Measurements from ENCODE around the gene MAP7D3. TPM values are rescaled to one million over a fixed set of nuclear protein-coding genes. Genes with fewer than 3 reads are reported as not detected.
A peak's percentile ranks its signal among the peaks of the same experiment; 100 is the strongest.

Gene MAP7D3
- polyA plus RNA-seq, 3 donors, result 1.8 to 3.4 (median 2.9) TPM

GRCh38 chrX:136260776-136261175, 9.6 kb upstream of the MAP7D3 start:
- Mint-ChIP-seq H3K27ac (peak overlapping the region in 1 of 7 donors; percentile 46), H3K36me3 (no peaks in the 10 kb centered on the region), H3K4me1 (peaks cover 6% of the 10 kb centered on the region), H3K4me3 (no peak overlapping the region), H3K27me3 (ENCODE audit: low read depth in 3 of 3) (peaks cover 0 to 9% (median 1%) of the 10 kb centered on the region in 3 donors), H3K9me3 (peaks cover 0 to 1% (median 0%) of the 10 kb centered on the region in 7 donors)
- H3K4me1 ChIP-seq (ENCODE audit: control insufficient read depth in 1 of 2, insufficient read depth in 2 of 2, low read length in 2 of 2), result no peaks in the 10 kb centered on the region
- no peak overlapping the region for H3K4me3 ChIP-seq (replicated peaks in 1 of 3; ENCODE audit: low read depth in 2 of 3, low read length in 3 of 3)
- TF ChIP-seq, protein P1, sequence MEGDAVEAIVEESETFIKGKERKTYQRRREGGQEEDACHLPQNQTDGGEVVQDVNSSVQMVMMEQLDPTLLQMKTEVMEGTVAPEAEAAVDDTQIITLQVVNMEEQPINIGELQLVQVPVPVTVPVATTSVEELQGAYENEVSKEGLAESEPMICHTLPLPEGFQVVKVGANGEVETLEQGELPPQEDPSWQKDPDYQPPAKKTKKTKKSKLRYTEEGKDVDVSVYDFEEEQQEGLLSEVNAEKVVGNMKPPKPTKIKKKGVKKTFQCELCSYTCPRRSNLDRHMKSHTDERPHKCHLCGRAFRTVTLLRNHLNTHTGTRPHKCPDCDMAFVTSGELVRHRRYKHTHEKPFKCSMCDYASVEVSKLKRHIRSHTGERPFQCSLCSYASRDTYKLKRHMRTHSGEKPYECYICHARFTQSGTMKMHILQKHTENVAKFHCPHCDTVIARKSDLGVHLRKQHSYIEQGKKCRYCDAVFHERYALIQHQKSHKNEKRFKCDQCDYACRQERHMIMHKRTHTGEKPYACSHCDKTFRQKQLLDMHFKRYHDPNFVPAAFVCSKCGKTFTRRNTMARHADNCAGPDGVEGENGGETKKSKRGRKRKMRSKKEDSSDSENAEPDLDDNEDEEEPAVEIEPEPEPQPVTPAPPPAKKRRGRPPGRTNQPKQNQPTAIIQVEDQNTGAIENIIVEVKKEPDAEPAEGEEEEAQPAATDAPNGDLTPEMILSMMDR (IDR thresholded peaks at IDR 0.05), result no peak
- H3K4me2 ChIP-seq (replicated peaks; ENCODE audit: extremely low read depth, low read length, poor library complexity, severe bottlenecking), result no peak overlapping the region
- H3K79me2 ChIP-seq (ENCODE audit: insufficient read depth, low read length), result no peaks in the 10 kb centered on the region
- no peak overlapping the region for H3K9ac ChIP-seq (ENCODE audit: insufficient read depth, low read length, poor library complexity, severe bottlenecking)
- H3K9me3 ChIP-seq (replicated peaks in 1 of 2; ENCODE audit: control insufficient read depth in 1 of 2, insufficient read depth in 1 of 2, low read length in 2 of 2), result no peaks in the 10 kb centered on the region
- H3K27ac ChIP-seq (ENCODE audit: low read depth in 1 of 2, low read length in 2 of 2), result no peak overlapping the region
- H2AFZ ChIP-seq (ENCODE audit: insufficient read depth, low read depth, low read length, poor library complexity, severe bottlenecking), result no peak overlapping the region
- no peaks in the 10 kb centered on the region for H3K27me3 ChIP-seq (ENCODE audit: control insufficient read depth in 2 of 2, insufficient read depth in 2 of 2, low read length in 2 of 2)
- H3K36me3 ChIP-seq (replicated peaks in 1 of 2; ENCODE audit: control insufficient read depth in 1 of 2, insufficient read depth in 2 of 2, low read length in 2 of 2), result no peaks in the 10 kb centered on the region
- no peaks in the 10 kb centered on the region for H4K20me1 ChIP-seq (ENCODE audit: insufficient read depth, low read length)
- intact Hi-C loops (cut with micrococcal nuclease), result no loop called here
- no peak for DNase-seq

GRCh38 chrX:136259543-136259942, 8.3 kb upstream of the MAP7D3 start:
- TF ChIP-seq, protein P1 (IDR thresholded peaks at IDR 0.05), result no peak
- peak overlapping the region in 1 of 7 donors; percentile 78 for H3K27ac Mint-ChIP-seq

More at GRCh38 chrX:136259543-136259942, 8.3 kb upstream of the MAP7D3 start:
- no peaks in the 10 kb centered on the region for H3K79me2 ChIP-seq (ENCODE audit: insufficient read depth, low read length)
- H3K9ac ChIP-seq (ENCODE audit: insufficient read depth, low read length, poor library complexity, severe bottlenecking), result no peak overlapping the region
- no peak overlapping the region for H2AFZ ChIP-seq (ENCODE audit: insufficient read depth, low read depth, low read length, poor library complexity, severe bottlenecking)
- H3K4me1 Mint-ChIP-seq, result peaks cover 6% of the 10 kb centered on the region
- DNase-seq, result peak in 1 of 3 donors; percentile 14
- H3K4me3 Mint-ChIP-seq, result no peak overlapping the region
- intact Hi-C loops (cut with micrococcal nuclease), result no loop called here
- H3K36me3 ChIP-seq (replicated peaks in 1 of 2; ENCODE audit: control insufficient read depth in 1 of 2, insufficient read depth in 2 of 2, low read length in 2 of 2), result no peaks in the 10 kb centered on the region
- no peak overlapping the region for H3K4me2 ChIP-seq (replicated peaks; ENCODE audit: extremely low read depth, low read length, poor library complexity, severe bottlenecking)
- no peaks in the 10 kb centered on the region for H3K4me1 ChIP-seq (ENCODE audit: control insufficient read depth in 1 of 2, insufficient read depth in 2 of 2, low read length in 2 of 2)
- no peaks in the 10 kb centered on the region for H3K9me3 ChIP-seq (replicated peaks in 1 of 2; ENCODE audit: control insufficient read depth in 1 of 2, insufficient read depth in 1 of 2, low read length in 2 of 2)
- no peak overlapping the region for H3K27ac ChIP-seq (ENCODE audit: low read depth in 1 of 2, low read length in 2 of 2)
- no peaks in the 10 kb centered on the region for H3K27me3 ChIP-seq (ENCODE audit: control insufficient read depth in 2 of 2, insufficient read depth in 2 of 2, low read length in 2 of 2)
- no peak overlapping the region for H3K4me3 ChIP-seq (replicated peaks in 1 of 3; ENCODE audit: low read depth in 2 of 3, low read length in 3 of 3)
- no peaks in the 10 kb centered on the region for H4K20me1 ChIP-seq (ENCODE audit: insufficient read depth, low read length)
- H3K9me3 Mint-ChIP-seq, result peaks cover 0 to 1% (median 0%) of the 10 kb centered on the region in 7 donors
- peaks cover 0 to 9% (median 1%) of the 10 kb centered on the region in 3 donors for H3K27me3 Mint-ChIP-seq (ENCODE audit: low read depth in 3 of 3)
- no CpG with 5 or more reads among the region's 4 CpGs for WGBS (ENCODE audit: insufficient coverage)
- no peaks in the 10 kb centered on the region for H3K36me3 Mint-ChIP-seq
